ENCODE data around the gene IGSF1. TPM values are rescaled to one million over a fixed set of nuclear protein-coding genes. Genes with fewer than 3 reads are reported as not detected.

IGSF1 gene
- total RNA-seq, 1 donor from 2014 or later = 3.0 TPM

DNA sequence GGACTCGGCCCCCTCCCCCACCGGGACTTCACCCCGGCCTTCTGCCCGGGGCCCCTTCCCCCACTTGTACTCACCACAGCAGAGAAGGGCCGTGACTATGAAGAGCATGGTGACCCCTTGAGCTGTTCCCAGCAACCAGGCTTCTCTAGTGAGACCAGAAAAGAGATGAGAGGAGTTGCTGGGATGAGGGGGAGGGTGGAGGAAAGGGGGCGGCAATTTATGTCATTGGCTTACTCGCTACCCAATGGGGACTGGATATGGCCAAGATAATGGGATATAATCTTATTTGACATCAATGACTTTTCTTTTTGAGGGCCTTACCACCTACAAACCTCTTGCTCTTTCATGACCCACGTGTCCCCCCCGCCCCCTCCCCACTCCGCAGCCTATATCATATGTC is 9.9 kb downstream of the IGSF1 start:
- Mint-ChIP-seq H3K36me3 (ENCODE audit: unreplicated experiment) (no peaks in the 10 kb centered on the region), H3K4me1 (ENCODE audit: low read depth, unreplicated experiment) (no peaks in the 10 kb centered on the region), H3K4me3 (ENCODE audit: unreplicated experiment) (no peak overlapping the region), H3K27me3 (ENCODE audit: unreplicated experiment) (no peaks in the 10 kb centered on the region), H3K9me3 (ENCODE audit: unreplicated experiment) (no peaks in the 10 kb centered on the region), H3K27ac (ENCODE audit: unreplicated experiment) (no peak overlapping the region)
- no peak for DNase-seq
- no peak for TF ChIP-seq CTCF (IDR thresholded peaks at IDR 0.05; ENCODE audit: partially characterized antibody, unreplicated experiment)

- H3K4me3 Mint-ChIP-seq (ENCODE audit: unreplicated experiment) = no peak overlapping the region
- TF ChIP-seq CTCF (IDR thresholded peaks at IDR 0.05; ENCODE audit: partially characterized antibody, unreplicated experiment) = no peak
- no peaks in the 10 kb centered on the region for H3K27me3 Mint-ChIP-seq (ENCODE audit: unreplicated experiment)
- no peaks in the 10 kb centered on the region for H3K36me3 Mint-ChIP-seq (ENCODE audit: unreplicated experiment)
- H3K27ac Mint-ChIP-seq (ENCODE audit: unreplicated experiment) = no peak overlapping the region
- H3K4me1 Mint-ChIP-seq (ENCODE audit: low read depth, unreplicated experiment) = no peaks in the 10 kb centered on the region
- H3K9me3 Mint-ChIP-seq (ENCODE audit: unreplicated experiment) = no peaks in the 10 kb centered on the region
- no peak for DNase-seq
Measured at GRCh38 chrX:131277543-131278136, 11.5 kb downstream of the IGSF1 start.

- H3K9me3 Mint-ChIP-seq (ENCODE audit: unreplicated experiment) = no peaks in the 10 kb centered on the region
- no peak overlapping the region for H3K27ac Mint-ChIP-seq (ENCODE audit: unreplicated experiment)
- H3K36me3 Mint-ChIP-seq (ENCODE audit: unreplicated experiment) = no peaks in the 10 kb centered on the region
- H3K4me3 Mint-ChIP-seq (ENCODE audit: unreplicated experiment) = no peak overlapping the region
- H3K27me3 Mint-ChIP-seq (ENCODE audit: unreplicated experiment) = peaks cover 2% of the 10 kb centered on the region
- TF ChIP-seq CTCF (IDR thresholded peaks at IDR 0.05; ENCODE audit: partially characterized antibody, unreplicated experiment) = no peak
- DNase-seq = no peak
- H3K4me1 Mint-ChIP-seq (ENCODE audit: low read depth, unreplicated experiment) = no peaks in the 10 kb centered on the region
Measured at GRCh38 chrX:131273011-131273410, 16.1 kb downstream of the IGSF1 start.

GRCh38 chrX:131271826-131272225 is 17.3 kb downstream of the IGSF1 start:
- Mint-ChIP-seq H3K36me3 (ENCODE audit: unreplicated experiment) (no peaks in the 10 kb centered on the region), H3K4me3 (ENCODE audit: unreplicated experiment) (no peak overlapping the region), H3K9me3 (ENCODE audit: unreplicated experiment) (no peaks in the 10 kb centered on the region), H3K4me1 (ENCODE audit: low read depth, unreplicated experiment) (no peaks in the 10 kb centered on the region), H3K27ac (ENCODE audit: unreplicated experiment) (no peak overlapping the region), H3K27me3 (ENCODE audit: unreplicated experiment) (peaks cover 2% of the 10 kb centered on the region)
- no peak for TF ChIP-seq CTCF (IDR thresholded peaks at IDR 0.05; ENCODE audit: partially characterized antibody, unreplicated experiment)
- no peak for DNase-seq

DNA sequence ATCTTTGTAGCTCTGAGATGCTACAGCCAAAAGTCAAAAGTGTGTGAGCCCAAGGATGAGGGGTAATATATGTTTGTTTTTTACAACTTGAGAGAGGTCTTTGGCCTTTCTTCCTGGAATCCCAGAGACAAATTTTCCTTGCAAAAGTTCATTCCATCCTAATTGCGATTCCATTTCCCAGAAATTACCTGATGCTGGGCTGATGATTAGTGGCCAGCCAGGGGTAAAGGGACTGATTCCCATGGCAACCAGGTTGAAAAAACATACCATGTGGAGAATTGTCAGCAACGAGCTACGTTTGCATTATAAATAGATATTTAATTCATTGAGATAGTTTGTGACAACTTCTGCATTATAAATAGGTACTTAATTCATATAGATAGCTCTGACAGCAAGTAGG is 17.8 kb downstream of the IGSF1 start:
- H3K27me3 Mint-ChIP-seq (ENCODE audit: unreplicated experiment) = peaks cover 2% of the 10 kb centered on the region
- no peak overlapping the region for H3K4me3 Mint-ChIP-seq (ENCODE audit: unreplicated experiment)
- H3K9me3 Mint-ChIP-seq (ENCODE audit: unreplicated experiment) = no peaks in the 10 kb centered on the region
- no peak for DNase-seq
- H3K36me3 Mint-ChIP-seq (ENCODE audit: unreplicated experiment) = no peaks in the 10 kb centered on the region
- H3K4me1 Mint-ChIP-seq (ENCODE audit: low read depth, unreplicated experiment) = no peaks in the 10 kb centered on the region
- TF ChIP-seq CTCF (IDR thresholded peaks at IDR 0.05; ENCODE audit: partially characterized antibody, unreplicated experiment) = no peak
- H3K27ac Mint-ChIP-seq (ENCODE audit: unreplicated experiment) = no peak overlapping the region
